Colon (tissue), 2 donors: Measurements from ENCODE around the gene OTOS.

Experiments used
- FAIRE-seq: peaks from 2 replicates; lab custom pipeline; 2012; peaks lifted over from hg19 to GRCh38; lab: Jason Lieb, UNC
- donor health status: control.
- donor health status: control.

OTOS gene

GRCh38 chr2:240136013-240136670 is 4.3 kb downstream of the OTOS start, which contains the start of gene COPS9:
TSS of gene COPS9 (minus strand) at chr2:240136305. CDS start at chr2:240136284, 21 bp downstream.
- FAIRE-seq, result no peak

DNA sequence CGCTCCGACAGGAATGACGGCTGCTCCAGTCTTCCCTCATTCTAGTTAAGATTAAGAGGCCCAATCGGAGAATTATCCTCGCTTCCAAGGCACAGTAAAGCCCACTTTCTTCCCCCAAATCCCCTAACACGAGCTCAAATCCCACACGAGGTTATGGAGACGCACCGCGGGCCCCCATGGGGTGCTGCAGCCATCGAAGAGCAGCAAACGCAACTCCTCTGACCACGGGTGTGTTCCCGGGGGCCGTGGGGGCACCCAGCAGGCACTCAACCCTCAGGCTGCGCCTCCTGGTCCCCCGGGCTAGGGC is 4.8 kb downstream of the OTOS start:
- FAIRE-seq, result no peak

GRCh38 chr2:240134956-240135520 is 5.4 kb downstream of the OTOS start:
- FAIRE-seq, result no peak

- no peak for FAIRE-seq
Observed at GRCh38 chr2:240134466-240134865, 6.0 kb downstream of the OTOS start.

GRCh38 chr2:240133401-240133800 is 7.1 kb downstream of the OTOS start:
- FAIRE-seq, result no peak

- FAIRE-seq, result no peak
Observed at GRCh38 chr2:240132651-240132980, 7.8 kb downstream of the OTOS start.

- no peak for FAIRE-seq
Observed at GRCh38 chr2:240131941-240132650, 8.4 kb downstream of the OTOS start.

DNA sequence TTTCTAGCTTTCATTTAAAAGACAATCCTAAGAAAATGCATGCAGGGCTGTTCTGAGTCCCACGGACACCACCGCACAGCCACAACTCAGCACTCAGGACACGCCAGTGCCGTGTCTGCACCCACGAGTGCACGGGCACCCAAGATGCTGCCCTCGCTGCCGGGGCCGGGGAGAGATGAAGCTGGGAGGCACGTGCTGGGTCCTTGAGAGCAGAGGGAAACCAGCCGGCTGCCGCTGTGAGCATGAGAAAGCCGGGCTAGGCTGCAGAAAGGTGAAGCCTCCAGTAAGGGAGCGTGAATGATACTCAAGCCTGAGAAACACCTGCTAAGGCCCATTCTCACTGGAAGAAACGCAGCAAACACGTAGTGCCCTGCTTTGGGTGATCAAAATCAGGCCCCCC is 9.2 kb downstream of the OTOS start:
- no peak for FAIRE-seq

- FAIRE-seq, result no peak
Observed at GRCh38 chr2:240130393-240131195, 9.9 kb downstream of the OTOS start.

DNA sequence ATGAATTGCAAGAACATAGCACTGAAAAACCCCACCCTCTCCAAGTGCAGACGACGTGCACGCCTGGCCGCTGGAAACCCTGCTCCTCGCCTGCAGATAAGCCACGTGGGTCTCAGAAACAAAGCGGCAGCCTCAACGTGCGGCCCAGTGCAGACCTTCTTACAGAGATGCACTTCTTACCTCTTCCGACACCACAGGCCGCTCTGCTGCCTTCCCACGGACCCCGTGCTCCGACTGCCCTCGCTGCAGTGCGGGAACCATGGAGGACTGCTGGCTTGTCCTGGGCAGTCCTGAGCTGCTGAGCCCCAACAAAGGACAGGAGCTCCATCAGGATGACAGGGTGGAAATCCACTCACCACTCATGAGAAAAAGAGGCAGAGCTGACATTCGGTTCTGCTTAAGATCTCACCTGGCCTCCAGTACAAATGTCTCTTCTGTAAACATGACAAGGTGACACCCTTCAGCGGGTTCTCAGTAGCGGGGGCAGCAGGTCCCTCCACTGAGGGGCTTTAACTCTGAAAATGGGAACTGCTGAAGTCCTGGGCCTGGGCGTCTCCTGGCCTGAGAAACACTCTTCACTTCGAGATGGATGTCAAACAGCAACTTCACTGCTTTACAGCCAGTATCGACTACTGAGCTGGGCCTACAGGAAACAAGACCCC is 10.6 kb downstream of the OTOS start:
- no peak for FAIRE-seq

- FAIRE-seq, result no peak
Observed at GRCh38 chr2:240129311-240129710, 11.1 kb downstream of the OTOS start.

DNA sequence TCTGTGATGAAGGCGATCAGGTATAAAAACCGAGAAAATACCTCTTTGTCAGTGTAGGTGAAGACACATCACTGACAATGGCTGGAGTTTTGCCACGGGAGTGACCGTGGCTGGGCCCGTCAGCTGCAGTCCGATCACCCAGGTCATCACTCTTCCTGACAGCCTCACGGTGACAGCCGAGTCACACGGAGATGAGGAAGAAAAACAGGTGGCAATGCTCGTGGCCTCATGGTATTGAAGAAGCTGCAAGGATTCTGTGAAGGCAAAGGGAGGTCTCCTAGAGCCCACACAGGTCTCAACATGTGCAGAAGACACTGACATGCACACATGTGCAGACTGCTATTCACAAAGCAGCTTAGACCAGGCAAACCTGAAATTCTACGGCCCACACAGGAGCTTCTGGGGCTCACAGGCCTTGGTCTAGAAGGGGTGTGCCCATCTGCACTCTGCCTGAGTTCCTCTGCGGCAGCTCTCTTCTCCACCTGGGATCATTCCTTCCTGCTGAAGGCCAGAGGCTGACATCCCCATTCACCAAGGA is 11.8 kb downstream of the OTOS start:
- no peak for FAIRE-seq

DNA sequence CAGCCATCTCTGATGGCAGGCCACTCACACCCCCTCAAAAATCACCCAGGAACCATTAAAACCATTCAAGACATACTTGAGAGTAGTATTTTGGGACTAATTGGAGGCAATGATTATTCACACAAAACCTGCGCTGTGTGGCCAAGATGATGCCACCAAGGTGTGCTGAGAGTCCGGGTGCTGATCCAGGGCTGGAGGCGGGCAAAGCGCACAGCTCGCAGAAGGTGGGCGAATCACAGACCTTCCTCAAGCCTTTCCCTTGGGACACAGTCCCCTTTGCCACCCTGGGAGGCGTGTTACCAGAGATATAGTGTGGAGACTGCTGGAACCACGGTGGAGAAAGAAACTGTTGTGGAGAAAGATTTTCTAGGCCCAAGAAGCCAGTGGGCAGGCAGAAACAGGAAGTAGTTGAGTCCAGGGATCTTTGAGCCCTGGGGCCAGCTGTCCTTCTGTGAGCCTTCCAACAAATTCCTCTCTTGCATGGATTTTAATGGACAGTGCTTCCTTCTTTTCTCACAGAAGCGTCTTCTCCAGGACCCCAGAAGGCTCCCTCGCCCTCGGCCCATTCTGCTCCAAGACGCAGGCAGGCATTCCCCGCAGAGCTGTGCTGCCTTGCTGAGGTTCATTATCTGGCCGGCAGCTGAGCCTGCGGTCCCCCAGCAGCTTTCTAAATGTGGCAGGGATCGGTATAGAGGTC is 12.4 kb downstream of the OTOS start:
- FAIRE-seq, result no peak

DNA sequence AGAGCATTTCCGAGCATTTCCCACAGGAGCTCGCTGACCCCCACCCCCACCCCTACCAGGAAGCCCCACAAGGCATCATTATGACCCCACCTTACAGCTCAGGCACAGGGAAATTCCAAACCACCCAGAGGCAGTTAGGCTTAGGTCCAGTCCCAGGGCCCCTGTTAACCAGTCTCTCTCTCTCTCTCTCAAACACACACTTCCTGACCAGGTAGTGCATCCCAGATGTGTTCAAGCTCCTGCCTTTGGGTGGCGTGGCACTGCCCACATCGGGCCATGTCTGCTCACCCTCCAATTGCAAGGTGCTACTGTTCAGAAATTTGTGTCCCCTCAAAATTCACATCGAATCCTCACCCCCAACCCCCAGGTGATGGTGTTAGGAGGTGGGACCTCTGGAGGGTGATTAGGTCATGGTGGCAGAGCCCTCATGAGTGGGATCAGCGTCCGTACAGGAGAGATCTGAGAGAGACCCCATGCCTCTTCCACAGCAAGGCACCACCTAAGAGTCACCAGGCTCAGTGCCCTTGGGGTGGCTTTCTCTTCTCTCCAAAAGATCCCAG is 13.2 kb downstream of the OTOS start:
- FAIRE-seq, result no peak

DNA sequence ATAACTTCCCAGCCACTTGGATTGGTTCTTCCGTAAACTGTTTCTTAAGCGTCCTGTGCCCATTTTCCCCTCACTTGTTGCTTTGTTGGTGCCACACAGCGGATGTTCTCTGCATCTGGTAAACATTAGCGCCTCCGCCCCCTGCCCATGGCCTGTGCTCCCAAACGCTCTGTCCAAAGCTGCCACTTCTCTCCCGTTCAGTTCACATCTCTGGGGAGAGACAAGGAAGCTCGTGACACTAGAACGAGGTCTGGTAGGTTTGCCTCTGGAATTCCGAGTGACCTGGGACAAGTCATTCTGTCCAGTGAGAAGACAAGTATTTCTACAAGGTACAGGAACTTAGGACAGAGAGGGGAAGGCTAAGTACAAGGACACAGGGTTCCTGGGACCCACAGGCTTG is 13.7 kb downstream of the OTOS start:
- no peak for FAIRE-seq

DNA sequence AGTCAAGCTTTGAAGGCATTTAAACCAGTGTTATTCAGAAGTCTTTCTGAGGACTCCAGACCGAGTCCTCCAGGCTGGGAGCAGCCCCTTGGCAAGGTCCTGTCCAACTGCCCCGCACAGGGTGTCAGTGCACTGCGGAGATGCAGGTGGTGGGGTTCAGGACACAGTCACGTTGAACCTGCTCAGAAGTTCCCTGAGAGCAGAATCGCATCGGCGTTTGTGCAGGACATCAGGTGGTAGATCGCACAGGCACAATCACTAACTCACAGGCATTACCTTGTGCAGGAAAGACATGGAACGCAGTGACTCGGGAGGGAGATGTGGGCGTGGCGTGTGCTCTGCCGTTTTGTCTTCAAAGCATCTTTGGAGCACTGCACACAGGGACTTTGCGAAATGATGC is 14.7 kb downstream of the OTOS start:
- no peak for FAIRE-seq

DNA sequence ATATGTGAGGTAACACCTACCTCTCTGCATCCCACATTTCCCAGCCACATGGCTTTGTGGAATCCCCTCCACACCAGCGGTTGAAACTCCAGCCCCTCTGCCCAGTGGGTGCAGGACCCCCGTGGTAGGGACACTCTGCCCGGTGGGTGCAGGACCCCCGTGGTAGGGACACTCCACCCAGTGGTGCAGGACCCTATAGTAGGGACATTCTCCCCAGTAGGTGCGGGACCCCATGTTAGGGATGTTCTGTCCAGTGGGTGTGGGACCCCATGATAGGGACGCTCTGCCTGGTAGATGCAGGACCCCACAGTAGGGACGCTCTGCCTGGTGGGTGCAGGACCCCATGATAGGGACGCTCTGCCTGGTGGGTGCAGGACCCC is 15.8 kb downstream of the OTOS start:
- FAIRE-seq, result no peak

GRCh38 chr2:240123821-240124650 is 16.4 kb downstream of the OTOS start:
- no peak for FAIRE-seq

GRCh38 chr2:240121675-240122074 is 18.8 kb downstream of the OTOS start:
- FAIRE-seq, result no peak

DNA sequence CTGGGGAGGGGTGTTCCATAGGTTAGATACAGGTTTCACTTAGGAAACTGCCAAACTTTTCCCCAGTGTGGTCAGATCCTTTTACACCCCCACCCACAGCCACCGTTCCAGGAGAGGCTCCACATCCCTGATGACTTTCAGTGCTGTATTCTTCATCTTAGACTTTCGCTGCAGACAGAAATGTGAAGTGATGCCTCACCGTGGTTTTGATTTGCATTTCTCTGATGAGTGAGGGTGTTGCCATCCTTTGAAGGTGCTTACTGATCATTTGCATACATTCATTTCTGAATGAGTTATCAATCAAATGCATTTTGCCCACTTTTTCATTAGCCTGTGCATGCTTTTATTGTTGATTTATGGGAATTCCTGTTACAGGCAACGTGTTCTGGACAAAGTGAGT is 19.3 kb downstream of the OTOS start:
- FAIRE-seq, result no peak
